ENCODE data around the gene UBASH3B. TPM values are rescaled to one million over a fixed set of nuclear protein-coding genes. Genes with fewer than 3 reads are reported as not detected.

UBASH3B gene
- total RNA-seq, 1 donor from 2014 or later = 64.6 TPM

- TF ChIP-seq, protein P1, sequence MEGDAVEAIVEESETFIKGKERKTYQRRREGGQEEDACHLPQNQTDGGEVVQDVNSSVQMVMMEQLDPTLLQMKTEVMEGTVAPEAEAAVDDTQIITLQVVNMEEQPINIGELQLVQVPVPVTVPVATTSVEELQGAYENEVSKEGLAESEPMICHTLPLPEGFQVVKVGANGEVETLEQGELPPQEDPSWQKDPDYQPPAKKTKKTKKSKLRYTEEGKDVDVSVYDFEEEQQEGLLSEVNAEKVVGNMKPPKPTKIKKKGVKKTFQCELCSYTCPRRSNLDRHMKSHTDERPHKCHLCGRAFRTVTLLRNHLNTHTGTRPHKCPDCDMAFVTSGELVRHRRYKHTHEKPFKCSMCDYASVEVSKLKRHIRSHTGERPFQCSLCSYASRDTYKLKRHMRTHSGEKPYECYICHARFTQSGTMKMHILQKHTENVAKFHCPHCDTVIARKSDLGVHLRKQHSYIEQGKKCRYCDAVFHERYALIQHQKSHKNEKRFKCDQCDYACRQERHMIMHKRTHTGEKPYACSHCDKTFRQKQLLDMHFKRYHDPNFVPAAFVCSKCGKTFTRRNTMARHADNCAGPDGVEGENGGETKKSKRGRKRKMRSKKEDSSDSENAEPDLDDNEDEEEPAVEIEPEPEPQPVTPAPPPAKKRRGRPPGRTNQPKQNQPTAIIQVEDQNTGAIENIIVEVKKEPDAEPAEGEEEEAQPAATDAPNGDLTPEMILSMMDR (conservative IDR thresholded peaks at IDR 0.05; ENCODE audit: low read depth, low read length) = no peak
- DNase-seq (ENCODE audit: low read depth) = no peak
- H3K4me3 ChIP-seq (ENCODE audit: low read depth, low read length) = no peak overlapping the region
Observed at GRCh38 chr11:122811721-122812120, 156.2 kb downstream of the UBASH3B start.

DNA sequence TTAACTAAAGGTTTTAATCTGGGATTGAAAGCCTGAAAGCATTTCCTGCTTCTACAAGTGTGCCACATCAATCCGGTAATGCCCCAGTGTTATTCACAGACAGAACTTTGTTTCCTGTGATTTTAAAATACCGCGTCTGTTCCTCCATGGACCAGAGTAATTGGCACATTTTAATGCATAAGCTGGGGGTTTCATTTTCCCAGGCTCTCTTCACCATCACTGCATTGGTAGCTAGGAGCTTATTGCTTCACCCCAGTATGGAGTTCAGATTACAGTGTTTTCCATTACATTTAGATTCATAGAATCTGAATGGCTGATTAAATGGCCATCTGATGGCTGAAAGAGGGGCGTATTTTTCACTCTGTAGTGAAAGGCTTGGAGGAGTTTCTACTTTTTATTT lies 157.1 kb downstream of the UBASH3B start:
- no peak for DNase-seq (ENCODE audit: low read depth)
- TF ChIP-seq, protein P1 (conservative IDR thresholded peaks at IDR 0.05; ENCODE audit: low read depth, low read length) = no peak
- no peak overlapping the region for H3K4me3 ChIP-seq (ENCODE audit: low read depth, low read length)

DNA sequence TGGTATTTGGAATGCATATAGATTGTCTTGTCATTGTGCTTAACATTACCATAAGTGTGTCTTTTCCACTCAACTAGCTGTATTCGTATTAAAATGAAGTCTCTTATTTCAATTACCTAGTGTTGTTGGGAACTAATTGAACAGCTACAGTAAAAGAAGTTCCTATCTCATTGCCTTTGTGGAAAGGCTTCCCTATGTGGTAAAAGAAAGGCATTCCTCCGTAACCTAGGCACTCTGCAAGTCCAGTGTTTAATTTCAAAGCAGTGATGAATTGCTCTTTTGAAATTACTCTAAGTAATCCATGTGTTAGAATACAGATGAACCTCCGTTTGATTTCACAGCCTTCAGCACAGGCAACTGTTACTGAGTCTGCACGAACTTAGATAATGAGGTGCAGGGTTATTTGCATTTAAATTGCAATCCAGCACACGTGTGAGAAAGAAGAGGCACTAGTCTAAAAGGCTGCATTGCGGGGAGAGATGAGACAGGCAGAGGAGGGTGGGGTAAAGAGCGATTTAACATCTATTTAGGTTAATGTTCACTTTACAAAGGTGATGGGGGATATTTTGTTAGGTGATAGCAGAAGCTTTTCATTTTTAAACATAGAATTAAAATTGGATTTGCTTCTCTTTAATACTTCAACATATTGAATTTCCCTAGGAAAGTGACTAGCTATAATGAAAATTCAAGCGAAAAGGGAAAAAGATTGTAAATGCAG lies 157.8 kb downstream of the UBASH3B start:
- DNase-seq (ENCODE audit: low read depth) = no peak
- TF ChIP-seq, protein P1 (conservative IDR thresholded peaks at IDR 0.05; ENCODE audit: low read depth, low read length) = no peak

DNA sequence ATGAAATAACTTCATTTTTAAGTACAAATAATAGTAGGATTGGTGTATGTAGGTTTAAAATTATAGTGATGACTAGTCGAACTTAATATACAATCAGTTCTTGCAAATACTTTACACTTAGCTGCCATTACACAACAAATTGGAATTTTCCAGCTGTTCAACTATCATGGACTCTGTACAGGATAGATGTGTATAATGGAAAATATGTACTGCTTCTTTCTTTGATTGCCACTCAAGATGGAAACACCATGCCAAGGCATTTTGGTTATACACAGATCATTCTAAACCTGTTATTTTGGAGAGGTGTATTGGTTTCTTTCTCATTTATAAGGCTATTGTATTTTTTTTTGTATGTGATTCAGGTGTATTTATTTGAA lies 158.4 kb downstream of the UBASH3B start:
- no peak for DNase-seq (ENCODE audit: low read depth)
- TF ChIP-seq, protein P1 (conservative IDR thresholded peaks at IDR 0.05; ENCODE audit: low read depth, low read length) = no peak
- H3K4me3 ChIP-seq (ENCODE audit: low read depth, low read length) = no peak overlapping the region

More for the DNA sequence above, 157.8 kb downstream of the UBASH3B start:
- no peak overlapping the region for H3K4me3 ChIP-seq (ENCODE audit: low read depth, low read length)

DNA sequence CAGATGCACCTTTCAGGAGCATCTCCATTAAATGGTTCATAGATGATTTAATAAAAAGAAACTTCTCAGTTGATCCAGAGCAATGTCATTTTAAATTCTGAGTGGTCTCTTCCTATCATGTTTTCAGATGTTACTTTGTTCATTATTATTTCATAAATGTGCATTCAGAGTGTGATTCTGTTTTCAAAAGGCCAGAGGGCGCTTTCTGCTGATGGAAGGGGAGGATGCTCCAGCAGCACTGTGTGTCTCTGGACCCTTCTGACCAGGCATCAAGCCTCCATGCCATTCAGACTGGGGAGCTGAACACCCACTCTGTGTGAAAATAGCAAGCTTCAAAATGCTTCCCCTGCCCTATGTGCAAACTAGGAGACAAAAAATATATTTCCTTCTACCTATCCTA lies 158.9 kb downstream of the UBASH3B start:
- no peak overlapping the region for H3K4me3 ChIP-seq (ENCODE audit: low read depth, low read length)
- no peak for DNase-seq (ENCODE audit: low read depth)
- TF ChIP-seq, protein P1 (conservative IDR thresholded peaks at IDR 0.05; ENCODE audit: low read depth, low read length) = no peak

DNA sequence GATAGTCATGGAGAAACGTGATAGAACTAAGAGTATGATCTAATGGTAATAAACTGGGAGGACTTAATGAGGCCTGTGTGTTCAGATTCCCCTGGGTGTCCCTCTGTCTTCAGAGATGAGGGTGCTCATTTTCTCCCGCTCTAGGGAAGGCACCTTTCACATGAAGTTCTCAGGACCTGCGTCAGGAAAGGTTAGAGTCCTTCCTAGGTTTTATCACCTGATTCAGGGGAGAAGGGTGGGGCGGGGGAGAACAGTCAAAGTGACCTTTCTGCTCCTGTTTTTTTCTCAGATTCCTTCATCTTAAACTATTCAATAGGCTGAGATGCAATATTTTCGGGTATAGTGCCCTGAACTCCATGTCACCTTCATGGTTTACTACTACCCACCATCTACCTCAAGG lies 160.4 kb downstream of the UBASH3B start:
- no peak overlapping the region for H3K4me3 ChIP-seq (ENCODE audit: low read depth, low read length)
- TF ChIP-seq, protein P1 (conservative IDR thresholded peaks at IDR 0.05; ENCODE audit: low read depth, low read length) = no peak
- no peak for DNase-seq (ENCODE audit: low read depth)

All from epithelial cell of proximal tubule (primary cell).